Type B pancreatic cell (in vitro differentiated cells): ENCODE data around the gene PRG2. TPM values are rescaled to one million over a fixed set of nuclear protein-coding genes. Genes with fewer than 3 reads are reported as not detected.

ENCODE experiments used
- DNase-seq: peaks from one replicate; pipeline ENCODE4 v3.0.0; 2021; ENCODE audit warnings: mixed read lengths; ENCODE audit not compliant: unreplicated experiment; ENCODE audit errors: extremely low spot score
- H3K27ac Mint-ChIP-seq: 2 replicates; pipeline ENCODE4 v1.8.0; 2021; ENCODE audit warnings: mild to moderate bottlenecking, mixed read lengths
- H3K27me3 Mint-ChIP-seq: 2 replicates; pipeline ENCODE4 v1.8.0; 2021; ENCODE audit warnings: mixed read lengths
- H3K36me3 Mint-ChIP-seq: 2 replicates; pipeline ENCODE4 v1.8.0; 2021; ENCODE audit warnings: mixed read lengths
- H3K4me1 Mint-ChIP-seq: one replicate; pipeline ENCODE4 v1.8.0; 2021; ENCODE audit warnings: mixed read lengths; ENCODE audit not compliant: unreplicated experiment
- H3K4me3 Mint-ChIP-seq: 2 replicates; pipeline ENCODE4 v1.8.0; 2021; ENCODE audit warnings: mild to moderate bottlenecking, mixed read lengths
- H3K9me3 Mint-ChIP-seq: 2 replicates; pipeline ENCODE4 v1.8.0; 2021; ENCODE audit warnings: mixed read lengths
- total RNA-seq: library from RNA; stranded (reverse); gene quantifications from 2 replicates; pipeline ENCODE4 v1.2.1, GENCODE V29; 2021; ENCODE audit warnings: low replicate concordance
- TF ChIP-seq, protein P1 (sequence below): fragments of 200-600 bp; sonication (generic); conservative IDR thresholded peaks from 2 replicates; pipeline ENCODE4 v1.5.0; 2021; ENCODE audit warnings: antibody characterized with exemption, mild to moderate bottlenecking

The PRG2 gene
- total RNA-seq, 1 donor from 2014 or later: not detected

DNA sequence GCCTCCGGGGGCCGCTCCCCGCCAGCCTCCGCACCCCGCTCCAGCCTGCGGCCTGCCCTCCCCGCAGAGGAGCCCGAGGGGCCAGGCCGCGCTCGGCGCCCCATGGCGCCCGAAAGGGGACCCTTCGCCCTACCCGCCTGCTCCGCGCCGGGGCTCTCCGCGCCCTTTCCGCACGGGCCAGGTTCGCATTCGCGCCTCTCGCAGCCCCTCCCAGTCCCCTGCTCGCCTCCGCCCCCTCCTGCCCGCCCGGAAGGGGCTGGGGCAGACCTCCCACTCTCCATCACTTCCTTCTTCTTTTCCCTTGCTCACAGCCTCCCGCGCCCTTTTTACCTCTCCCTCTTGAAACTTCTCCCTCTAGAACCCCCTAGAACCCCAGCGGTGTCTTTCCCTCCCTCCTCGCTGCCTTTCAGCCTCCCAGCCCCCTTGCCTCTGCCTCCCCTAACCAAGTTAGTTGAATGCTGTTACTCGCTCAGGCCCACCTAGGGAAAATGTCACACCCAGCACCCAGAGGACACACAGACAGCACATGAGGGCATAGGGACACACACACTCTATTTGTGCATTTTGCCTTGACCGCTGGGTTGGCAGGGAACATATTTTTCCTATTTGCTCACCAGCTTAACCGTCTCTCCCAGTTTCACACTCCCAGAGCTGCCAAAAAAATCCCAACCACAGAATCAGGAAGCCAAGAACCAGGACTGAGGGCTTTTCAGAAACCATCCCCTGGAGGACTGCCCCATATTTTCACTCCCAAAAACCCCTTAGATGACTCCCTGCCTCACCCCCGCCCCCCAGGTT is 36.7 kb upstream of the PRG2 start, which contains the start of gene SLC43A3:
Gene SLC43A3, minus strand, starts transcription at position 193 of the 798 bp plus-strand sequence. CDS start 949 bp downstream, outside the sequence.
- Mint-ChIP-seq H3K27me3 (peaks cover 36% of the 10 kb centered on the region), H3K27ac (peak within 1 kb of the TSS; percentile 70), H3K9me3 (no peaks in the 10 kb centered on the region), H3K4me3 (peak within 1 kb of the TSS; percentile 87), H3K36me3 (peaks cover 3% of the 10 kb centered on the region), H3K4me1 (peaks cover 28% of the 10 kb centered on the region)
- DNase-seq: no peak
- TF ChIP-seq, protein P1, sequence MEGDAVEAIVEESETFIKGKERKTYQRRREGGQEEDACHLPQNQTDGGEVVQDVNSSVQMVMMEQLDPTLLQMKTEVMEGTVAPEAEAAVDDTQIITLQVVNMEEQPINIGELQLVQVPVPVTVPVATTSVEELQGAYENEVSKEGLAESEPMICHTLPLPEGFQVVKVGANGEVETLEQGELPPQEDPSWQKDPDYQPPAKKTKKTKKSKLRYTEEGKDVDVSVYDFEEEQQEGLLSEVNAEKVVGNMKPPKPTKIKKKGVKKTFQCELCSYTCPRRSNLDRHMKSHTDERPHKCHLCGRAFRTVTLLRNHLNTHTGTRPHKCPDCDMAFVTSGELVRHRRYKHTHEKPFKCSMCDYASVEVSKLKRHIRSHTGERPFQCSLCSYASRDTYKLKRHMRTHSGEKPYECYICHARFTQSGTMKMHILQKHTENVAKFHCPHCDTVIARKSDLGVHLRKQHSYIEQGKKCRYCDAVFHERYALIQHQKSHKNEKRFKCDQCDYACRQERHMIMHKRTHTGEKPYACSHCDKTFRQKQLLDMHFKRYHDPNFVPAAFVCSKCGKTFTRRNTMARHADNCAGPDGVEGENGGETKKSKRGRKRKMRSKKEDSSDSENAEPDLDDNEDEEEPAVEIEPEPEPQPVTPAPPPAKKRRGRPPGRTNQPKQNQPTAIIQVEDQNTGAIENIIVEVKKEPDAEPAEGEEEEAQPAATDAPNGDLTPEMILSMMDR: no peak

DNA sequence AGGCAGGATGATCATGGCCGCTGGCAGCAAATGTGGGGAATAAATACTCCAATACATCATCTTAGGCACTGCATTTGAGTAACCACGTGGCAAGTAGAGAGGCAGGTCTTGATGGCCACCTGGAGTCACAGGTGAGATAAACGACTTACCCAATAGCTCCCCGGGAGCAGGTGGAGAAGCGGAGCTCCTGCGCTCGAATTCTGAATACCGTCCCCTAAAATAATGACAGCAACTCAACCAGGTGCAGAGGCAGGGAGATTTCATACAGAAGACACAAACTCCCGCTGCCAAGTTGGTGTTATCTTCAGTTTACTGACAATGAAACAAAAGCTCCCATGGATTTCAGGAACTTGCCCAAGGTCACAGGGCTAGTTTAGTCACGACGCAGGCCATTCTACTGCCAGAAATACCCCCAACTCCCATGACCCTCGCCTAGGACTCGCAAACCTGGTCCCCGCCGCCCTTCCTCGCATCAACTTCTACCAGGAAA is 36.0 kb upstream of the PRG2 start:
- H3K27me3 Mint-ChIP-seq: peaks cover 36% of the 10 kb centered on the region
- H3K36me3 Mint-ChIP-seq: peaks cover 3% of the 10 kb centered on the region
- H3K4me1 Mint-ChIP-seq: peaks cover 28% of the 10 kb centered on the region
- no peak for DNase-seq
- H3K9me3 Mint-ChIP-seq: no peaks in the 10 kb centered on the region
- TF ChIP-seq, protein P1: no peak
- peak overlapping the region; percentile 26 for H3K27ac Mint-ChIP-seq
- peak overlapping the region; percentile 87 for H3K4me3 Mint-ChIP-seq

DNA sequence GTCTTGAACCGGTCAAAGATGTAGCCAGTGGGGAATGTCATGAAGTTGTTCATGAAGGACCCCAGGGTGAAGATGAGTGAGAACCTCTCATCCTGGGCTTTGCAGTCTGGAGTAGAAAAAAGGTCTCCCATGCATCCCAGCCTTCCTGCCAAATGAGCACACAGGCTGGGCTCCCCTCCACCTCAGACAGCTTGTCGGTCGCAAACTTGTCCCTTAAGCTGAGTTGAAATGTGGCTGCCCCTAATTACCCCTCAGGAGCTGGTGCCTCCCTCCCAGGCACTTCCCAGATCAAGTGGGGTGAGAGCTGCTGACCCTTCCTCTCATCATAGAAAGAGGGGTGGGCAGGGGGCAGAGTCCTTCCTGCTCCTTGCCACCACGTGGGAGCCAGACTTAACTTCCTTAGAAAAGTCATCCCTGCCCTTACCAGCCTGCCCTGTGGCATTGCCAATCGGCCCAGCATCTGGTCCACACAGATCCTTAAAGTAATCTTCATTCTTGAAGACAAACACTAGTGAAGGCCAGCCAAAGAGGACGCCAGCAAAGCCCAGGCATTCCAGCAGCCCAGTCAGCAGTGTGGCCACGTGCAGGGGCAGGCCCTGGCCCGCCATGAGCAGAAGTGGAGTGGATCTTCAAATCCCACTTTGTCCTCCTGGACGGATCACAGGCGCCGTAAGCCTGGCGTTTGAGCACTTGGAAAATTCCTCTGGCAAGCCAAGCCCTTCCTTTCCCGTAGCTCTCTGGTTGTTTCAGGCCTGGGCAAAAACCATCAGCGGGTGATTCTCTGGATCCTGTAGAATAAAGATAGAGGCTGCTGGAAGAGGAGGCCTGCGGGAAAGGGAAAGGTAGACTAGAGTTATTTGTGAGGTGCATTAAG is 35.4 kb upstream of the PRG2 start:
- Mint-ChIP-seq H3K4me1 (peaks cover 28% of the 10 kb centered on the region), H3K4me3 (peak overlapping the region; percentile 87), H3K27ac (peak overlapping the region; percentile 26), H3K36me3 (peaks cover 3% of the 10 kb centered on the region), H3K27me3 (peaks cover 36% of the 10 kb centered on the region), H3K9me3 (no peaks in the 10 kb centered on the region)
- TF ChIP-seq, protein P1: no peak
- no peak for DNase-seq

GRCh38 chr11:57424792-57425564 is 34.5 kb upstream of the PRG2 start:
- TF ChIP-seq, protein P1: no peak
- Mint-ChIP-seq H3K4me1 (peaks cover 28% of the 10 kb centered on the region), H3K4me3 (peak overlapping the region; percentile 31), H3K27ac (no peak overlapping the region), H3K27me3 (peaks cover 28% of the 10 kb centered on the region), H3K36me3 (peaks cover 3% of the 10 kb centered on the region), H3K9me3 (no peaks in the 10 kb centered on the region)
- DNase-seq: no peak

- TF ChIP-seq, protein P1: no peak
- Mint-ChIP-seq H3K36me3 (peaks cover 3% of the 10 kb centered on the region), H3K4me3 (peak overlapping the region; percentile 54), H3K9me3 (no peaks in the 10 kb centered on the region), H3K27ac (no peak overlapping the region), H3K27me3 (peaks cover 21% of the 10 kb centered on the region), H3K4me1 (peaks cover 28% of the 10 kb centered on the region)
- no peak for DNase-seq
These were observed 33.8 kb upstream of the PRG2 start for GRCh38 chr11:57424137-57424791.
